Measurements from ENCODE around the gene MEGF11.

Gene MEGF11

GRCh38 chr15:66167854-66168253, 85.7 kb downstream of the MEGF11 start:
- no peak for DNase-seq

- no peak for DNase-seq
Observed at GRCh38 chr15:66165856-66166255, 87.7 kb downstream of the MEGF11 start.

DNA sequence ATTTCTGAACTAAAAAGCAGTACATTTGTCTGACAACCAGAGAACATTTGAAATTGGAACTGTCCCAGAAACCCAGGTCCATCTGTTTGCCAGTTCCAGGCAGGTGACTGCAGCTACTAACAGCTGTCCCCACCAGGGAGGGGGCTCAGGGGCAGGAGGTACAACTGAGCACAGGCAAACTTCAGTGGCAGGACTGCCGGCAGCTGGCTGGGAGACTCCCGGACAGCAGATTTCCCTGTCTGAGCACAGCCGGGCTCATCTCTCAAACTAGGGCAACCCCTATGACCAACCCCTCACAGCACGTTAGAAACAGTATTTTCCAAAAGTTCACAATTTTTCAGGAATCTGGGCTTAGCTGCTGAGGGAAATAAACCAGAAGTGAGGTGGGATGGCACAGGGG, 88.8 kb downstream of the MEGF11 start:
- no peak for DNase-seq

DNA sequence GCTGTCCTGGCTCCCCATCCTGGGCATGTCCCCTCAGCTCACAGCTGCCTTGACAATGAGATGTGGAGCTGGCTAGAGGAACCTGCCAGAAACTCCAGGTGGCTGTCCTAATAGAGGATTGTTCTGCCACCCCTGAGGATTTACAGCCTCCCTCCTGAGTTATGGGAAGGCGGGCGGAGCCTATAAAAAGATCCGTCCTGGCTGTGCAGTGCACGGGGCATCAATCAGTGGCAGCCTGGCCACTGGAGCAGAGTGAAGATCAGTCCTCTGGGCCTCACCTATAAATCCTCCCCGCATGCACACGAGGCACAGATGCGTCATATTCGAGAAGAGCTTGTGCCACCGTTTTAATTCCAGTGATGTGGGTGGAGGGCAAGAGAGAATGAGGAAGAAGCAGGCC, 90.0 kb downstream of the MEGF11 start:
- no peak for DNase-seq

GRCh38 chr15:66162286-66162685, 91.3 kb downstream of the MEGF11 start:
- no peak for DNase-seq

DNA sequence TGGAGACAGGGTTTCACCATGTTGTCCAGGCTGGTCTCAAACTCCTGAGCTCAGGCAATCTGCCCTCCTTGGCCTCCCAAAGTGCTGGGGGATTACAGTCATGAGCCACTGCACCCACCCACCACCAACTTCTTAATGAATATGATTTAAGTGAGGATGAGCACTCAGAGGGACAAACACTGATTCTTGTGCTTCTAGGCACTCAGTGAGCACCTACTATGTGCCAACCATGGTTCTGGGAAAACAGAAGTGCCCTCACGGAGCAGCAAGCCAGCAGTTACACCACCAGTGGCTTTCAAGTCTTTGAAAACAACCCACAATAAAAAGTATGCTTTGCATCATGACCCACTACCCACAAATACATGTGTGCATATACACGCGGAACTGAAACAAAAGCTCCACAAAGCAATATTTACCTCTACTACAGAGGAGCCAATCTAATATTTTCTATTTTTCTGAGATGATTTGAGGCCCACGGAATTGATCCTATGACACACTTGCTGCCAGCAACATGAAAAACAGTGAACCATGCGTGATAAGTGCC, 91.9 kb downstream of the MEGF11 start:
- DNase-seq, result no peak

DNA sequence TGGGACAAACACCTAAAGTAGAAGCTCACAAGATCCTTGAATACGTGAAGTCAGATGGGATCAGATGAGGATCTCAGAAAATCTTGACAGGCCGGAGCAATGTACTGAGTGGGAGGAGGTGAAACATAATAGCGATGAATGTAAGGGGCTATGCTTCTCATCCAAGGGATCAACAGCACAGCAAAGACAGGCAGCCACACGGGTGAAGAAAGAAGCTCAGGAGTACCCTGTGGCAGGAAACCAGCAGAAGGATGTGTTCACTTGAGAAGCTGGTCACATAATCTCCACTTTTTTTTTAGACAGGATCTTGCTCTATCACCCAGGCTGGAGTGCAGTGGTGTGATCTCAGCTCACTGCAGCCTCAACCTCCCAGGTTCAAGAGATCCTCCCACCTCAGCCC, 92.4 kb downstream of the MEGF11 start:
- DNase-seq, result no peak

- no peak for DNase-seq
Observed at GRCh38 chr15:66157507-66157906, 96.0 kb downstream of the MEGF11 start.

- no peak for DNase-seq
Observed at GRCh38 chr15:66156310-66156975, 97.1 kb downstream of the MEGF11 start.

DNA sequence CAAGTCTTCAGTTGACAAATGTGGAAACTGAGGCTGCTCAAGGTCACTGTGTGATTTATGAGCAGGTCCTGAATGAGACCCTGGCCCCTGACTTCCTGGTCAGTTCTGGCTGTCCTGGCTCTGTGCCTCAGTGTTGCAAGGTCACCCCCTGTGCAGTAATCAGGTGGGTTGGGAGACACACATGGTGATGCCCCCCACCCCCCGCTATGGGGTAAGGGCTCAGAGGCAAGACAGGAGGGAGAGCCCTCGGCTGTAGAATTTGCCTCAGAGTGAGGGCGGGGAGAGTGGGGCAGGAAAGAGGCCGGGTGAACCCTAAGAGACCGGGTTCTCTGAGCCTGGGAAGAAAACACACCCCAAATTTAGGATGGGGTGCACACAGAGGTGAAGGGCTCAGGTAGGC, 98.5 kb downstream of the MEGF11 start:
- DNase-seq, result no peak

DNA sequence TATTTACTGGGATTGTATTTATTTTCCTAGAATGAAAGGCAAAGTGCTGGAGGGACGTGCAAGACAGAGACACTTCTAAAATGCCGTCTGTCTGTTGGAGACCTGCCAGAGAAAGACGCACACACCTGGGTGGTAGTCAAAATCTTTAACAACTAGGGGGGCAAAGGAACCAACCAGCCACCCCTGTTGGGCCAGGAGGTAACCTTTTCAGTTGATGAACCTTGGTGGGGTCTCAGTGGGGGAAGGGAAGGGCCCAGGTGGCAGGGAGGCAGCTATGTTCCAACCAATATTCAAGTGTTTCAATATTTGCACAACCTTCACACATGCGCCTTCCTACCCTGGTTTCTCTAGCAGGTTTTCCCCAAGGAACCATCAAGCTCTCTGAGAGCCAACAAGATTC, 99.0 kb downstream of the MEGF11 start:
- DNase-seq, result no peak

DNA sequence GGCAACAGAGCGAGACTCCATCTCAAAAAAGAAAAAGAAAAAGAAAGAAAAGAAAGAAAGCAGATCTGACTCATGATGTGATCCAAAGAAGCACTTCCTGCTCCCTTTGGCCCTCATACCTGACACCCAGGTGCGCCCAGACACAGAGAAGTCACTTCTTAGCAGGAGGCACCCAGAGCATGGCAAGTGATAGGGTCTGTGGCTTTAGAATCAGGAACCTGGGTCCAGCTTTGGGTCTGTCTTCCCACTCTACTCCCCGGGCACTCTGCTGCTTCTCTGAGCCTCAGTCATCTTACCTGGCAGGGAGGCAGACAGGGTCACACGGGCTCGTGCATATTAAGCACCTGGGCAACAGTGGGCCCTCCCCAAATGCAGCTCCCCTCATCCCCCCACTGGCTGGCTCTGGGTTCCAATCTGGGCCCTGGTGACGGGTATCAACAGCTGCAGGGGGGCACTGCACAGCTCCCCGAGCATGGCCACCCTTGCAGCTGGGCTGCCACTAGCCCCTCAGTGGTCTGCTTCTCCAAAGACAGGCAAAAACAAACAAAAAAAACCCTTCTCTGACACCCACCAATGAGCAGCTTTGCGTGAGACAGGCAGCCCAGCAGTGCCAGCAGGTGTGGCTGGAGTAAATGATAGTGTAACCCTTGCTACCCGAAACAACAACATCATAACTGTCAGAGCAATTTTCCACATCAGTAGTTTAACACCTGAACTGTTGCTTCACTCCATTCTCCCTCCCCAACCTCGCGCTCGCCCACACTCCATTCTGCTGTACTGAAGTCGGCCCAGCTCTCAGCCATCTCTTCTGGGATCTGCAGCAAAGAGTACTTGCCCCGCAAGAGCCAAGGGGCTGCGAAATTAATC, 99.8 kb downstream of the MEGF11 start:
- DNase-seq, result no peak

DNA sequence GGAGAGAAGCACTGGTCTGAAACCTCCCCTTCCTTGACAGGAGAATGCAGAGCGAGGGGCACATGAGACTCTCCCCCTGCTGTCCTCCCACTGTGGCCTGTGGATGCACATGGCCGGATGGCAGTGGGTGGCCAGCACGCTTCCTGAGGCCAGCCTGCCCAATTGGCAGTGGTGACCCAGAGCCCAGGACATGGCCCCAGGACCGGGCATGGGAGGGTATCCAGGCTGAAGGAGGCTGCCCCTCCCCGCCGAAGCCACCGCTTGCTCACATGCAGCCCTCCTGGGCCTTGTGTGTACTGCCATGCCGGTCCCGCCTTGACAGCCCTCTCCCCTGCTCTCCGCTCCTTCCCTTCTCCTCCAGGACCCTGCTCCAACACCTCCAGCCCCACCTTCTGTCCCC, 100.9 kb downstream of the MEGF11 start:
- no peak for DNase-seq

GRCh38 chr15:66151809-66152208, 101.7 kb downstream of the MEGF11 start:
- DNase-seq, result no peak

- DNase-seq, result no peak
Observed at GRCh38 chr15:66149871-66150270, 103.7 kb downstream of the MEGF11 start.

DNA sequence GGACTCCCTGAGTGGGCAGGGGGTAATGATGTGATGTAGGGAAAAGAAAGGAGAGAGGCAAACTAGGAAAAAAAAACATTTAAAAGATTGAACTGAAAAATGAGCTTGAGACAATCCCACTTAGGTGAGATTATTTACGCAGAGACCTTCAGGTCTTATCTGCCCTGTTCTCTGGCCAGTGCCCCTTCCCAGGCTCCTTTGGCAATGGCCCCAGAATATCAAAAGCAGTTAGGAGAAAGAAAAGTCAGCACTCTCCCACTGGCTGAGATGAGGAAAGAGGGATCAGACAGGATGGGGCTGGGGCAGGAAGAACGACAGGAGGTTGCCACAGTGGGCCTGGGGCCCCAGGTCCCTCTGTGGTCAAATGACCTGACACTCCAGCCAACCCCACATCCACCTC, 105.4 kb downstream of the MEGF11 start:
- DNase-seq, result no peak

- no peak for DNase-seq
Observed at GRCh38 chr15:66147440-66147839, 106.1 kb downstream of the MEGF11 start.

DNA sequence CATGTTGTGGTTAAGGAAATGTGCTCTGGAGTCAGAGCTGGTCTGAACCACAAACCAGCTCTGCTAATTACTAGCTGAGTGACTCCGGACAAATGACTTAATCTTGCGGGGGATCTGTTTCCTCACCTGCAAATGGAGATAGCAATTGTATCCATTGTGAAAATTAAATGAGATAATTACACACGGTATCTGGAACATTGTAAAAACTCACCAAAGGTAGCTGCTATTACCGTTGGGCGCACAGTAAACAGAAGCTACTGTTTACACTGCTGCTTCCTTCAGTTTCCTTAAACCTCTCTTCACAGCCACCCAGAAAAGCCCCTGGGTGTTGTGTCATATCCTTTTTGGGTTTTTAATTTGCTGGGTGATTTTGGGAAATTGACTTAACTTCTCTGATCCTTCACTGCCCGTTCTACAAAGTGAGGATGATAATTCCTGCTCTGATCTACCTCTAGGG, 107.8 kb downstream of the MEGF11 start:
- no peak for DNase-seq

- no peak for DNase-seq
Observed at GRCh38 chr15:66144978-66145725, 108.4 kb downstream of the MEGF11 start.

GRCh38 chr15:66142285-66142684, 111.3 kb downstream of the MEGF11 start:
- no peak for DNase-seq

GRCh38 chr15:66139591-66140207, 113.9 kb downstream of the MEGF11 start:
- no peak for DNase-seq

GRCh38 chr15:66138892-66139590, 114.5 kb downstream of the MEGF11 start:
- no peak for DNase-seq
